GM20431 (cell line): ENCODE measurements around the gene NAP1L1.

Source experiments
- in situ Hi-C: fragments of 300-500 bp; cut with MseI, MboI; formaldehyde crosslinking; loops from one replicate; pipeline ENCODE4 v1.15.0; 2020; ENCODE audit warnings: low sequenced_read_pairs; ENCODE audit not compliant: unreplicated experiment

NAP1L1 gene, protein sequence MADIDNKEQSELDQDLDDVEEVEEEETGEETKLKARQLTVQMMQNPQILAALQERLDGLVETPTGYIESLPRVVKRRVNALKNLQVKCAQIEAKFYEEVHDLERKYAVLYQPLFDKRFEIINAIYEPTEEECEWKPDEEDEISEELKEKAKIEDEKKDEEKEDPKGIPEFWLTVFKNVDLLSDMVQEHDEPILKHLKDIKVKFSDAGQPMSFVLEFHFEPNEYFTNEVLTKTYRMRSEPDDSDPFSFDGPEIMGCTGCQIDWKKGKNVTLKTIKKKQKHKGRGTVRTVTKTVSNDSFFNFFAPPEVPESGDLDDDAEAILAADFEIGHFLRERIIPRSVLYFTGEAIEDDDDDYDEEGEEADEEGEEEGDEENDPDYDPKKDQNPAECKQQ

DNA sequence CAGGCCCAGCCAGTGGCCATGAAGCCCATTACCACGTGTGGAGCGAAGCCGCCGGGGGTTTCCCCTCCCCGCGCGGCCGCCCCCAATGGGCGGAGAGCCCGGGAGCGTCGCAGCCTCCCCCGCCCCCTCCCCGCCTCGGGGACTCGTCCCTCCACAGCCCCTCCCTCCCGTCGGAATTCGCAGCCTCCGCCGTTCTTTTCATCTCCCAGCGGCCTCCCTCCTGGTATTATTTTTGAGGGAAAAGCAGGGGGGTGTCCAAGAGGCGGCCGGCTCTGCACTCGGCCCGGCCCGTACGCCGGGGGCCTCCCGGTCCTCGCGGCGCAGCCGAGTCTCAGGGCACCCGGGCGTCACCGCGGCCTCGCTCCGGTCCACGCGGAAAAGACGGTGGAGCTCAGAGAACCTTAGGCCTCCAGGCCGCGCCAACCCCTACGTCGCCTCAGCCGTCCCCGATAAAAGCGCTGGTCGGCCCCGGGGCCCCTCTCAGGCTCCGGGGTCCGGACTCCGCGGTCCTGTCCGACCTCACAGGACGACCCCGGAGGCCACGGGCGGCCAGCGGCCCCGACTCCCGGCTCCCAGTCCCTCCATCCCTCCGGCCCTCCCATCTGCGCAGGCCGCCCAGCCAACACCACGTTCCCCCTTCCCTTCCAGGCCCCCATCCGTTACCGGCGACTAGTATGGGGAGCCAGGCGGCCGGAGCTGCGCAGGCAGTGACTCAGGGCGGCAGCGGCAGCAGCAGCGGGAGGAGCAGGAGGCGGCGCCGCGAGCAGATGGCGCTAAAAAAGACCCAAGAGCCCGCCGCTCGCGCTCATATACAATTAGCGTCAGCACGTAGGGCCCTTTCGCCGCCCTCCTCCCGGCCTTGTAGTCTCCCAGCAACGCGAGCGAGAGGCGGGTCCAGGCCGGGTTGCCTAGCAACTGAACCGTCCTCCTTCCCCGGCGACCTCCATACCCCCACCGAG is at the start of gene NAP1L1:
Gene NAP1L1 (minus strand): TSS at position 782 of the 959 bp plus-strand sequence. CDS start 10,466 bp downstream, outside the sequence.
- in situ Hi-C loops = no loop called here

DNA sequence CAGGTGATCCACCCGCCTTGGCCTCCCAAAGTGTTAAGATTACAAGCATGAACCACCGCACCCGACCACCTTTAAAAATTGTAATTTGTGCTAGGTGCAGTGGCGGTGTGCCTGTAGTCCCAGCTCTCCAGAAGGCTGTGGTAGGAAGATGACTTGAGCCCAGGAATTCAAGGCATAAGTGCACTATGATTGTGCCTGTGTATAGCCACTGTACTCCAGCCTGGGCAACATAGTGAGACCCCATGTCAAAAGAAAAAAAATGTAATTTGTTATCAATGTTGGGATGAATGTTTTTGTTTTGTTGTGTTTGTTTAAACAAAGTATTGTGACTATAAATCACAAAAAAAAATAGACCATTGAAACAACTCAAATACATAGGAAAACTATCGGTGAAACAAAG is 43.1 kb upstream of the NAP1L1 start:
- in situ Hi-C loops = no loop called here

DNA sequence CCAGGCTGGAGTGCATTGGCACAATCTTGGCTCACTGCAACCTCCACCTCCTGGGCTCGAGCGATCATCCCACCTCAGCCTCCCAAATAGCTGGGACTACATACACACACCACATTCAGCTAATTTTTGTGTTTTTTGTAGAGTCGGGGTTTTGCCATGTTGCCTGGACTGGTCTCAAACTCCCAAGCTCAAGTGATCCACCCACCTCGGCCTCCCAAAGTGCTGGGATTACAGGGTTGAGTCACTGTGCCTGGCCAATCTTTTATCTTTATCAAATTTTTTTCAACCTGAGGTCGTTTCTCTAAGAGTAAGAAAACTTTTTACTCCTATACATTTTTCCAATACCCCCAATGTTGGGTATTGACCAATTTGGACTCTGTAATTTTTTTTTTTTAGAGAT is 40.0 kb upstream of the NAP1L1 start:
- in situ Hi-C loops = no loop called here

DNA sequence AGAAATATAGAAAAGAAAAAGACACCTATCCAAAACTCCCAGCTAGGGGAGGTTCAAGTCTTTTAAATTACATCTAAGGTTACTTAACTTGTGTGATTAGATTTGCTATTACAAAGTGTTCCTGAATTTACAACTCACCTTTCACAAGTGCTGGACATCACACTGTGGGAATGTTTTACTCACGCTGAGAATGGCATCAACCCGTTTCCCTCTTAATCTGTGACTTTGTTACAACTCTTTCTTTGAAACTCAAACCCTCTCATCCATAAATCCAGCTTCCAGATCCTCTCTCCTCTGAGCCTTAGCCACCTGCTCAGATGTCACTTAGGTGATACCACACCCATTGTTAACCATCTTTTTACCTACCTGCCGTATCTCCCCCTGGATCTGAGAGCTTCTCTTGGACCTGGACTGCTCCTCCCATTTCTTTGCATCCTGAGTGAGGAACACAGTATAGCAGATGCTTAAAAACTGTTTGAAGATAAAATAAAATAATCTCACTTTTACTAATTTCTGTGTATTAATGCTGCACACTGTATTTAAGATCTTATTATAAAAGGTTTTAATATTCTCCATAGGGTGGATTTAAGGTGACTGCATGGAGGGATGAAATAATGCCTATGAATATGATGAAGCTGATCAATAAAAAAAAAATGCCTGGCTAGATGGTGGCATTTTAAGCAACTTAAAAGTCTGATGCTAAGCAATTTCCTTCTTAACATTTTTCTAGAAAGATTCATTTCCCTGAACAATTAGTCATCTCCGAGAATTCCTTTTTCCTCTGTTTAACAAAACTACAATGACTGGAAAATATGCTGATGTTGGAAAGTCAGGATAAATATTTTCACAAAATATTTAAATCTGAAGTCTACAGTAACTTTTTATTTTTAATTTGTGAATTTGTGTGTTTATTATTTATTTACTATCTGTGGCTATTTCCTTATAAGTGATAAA is 39.1 kb upstream of the NAP1L1 start:
- in situ Hi-C loops = no loop called here

DNA sequence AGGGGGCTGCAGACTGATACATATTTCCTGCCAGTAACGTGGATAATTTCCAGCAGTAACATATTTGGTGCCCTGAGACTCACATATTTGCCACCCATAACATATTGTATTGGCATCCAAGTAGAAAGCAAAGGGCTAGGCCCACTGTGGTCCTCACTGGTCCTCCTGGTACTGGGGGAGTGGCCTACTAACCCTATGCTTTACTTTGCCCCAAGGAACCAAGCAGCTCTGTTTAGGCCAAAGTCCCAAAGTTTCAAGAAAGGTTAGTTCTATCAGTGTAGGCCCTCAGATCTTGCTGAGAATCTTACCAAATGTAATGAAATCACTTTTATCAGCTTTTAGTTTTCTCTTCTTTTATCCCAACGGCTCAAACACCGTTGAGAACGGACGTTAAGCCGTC is 35.4 kb upstream of the NAP1L1 start:
- in situ Hi-C loops = no loop called here

DNA sequence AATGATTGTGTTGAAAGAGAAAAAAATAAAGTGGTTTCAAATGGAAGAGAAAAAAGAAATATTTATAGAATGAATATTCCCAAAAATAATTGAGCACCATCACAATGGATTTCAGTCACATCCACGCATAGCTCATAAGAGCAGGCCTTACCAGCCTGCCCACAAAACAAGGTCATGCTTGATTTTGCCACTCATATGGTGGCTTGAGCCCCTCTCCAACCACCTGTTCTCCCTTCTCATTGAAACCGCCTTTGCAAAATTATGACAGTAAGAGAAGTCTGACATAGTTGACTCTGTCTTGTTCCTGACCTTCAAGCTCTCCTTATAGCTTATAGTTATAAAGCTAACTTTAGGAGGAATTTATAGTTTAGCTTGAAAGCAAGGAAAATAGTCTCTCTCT is 33.3 kb upstream of the NAP1L1 start:
- in situ Hi-C loops = no loop called here

DNA sequence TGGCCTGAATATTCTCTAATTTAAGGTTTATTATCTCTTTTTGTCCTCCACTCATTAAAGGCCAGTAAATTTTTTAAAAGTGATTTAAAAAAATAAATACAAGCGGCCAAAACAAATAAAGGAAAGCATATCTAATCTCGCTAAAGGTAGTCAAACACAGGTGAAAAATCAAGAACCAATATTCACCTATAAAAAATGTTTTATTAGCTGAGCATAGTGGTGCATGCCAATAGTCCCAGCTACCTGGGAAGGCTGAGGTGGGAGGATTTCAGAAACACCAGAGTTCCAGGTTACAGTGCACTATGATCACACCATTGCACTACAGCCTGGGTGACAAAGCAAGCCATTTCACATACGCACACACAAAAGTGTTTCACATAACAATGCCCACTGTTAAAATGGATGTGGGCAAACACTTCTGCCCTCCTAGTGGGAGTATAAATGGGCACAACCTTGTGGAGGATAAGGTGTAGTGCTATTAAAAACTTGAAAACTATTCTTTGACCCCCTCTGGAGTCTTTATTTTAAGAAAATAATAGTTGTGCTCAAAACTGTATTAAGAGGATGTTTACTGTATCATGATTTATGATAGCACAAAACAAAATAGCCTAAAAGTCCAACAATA is 32.7 kb upstream of the NAP1L1 start:
- in situ Hi-C loops = no loop called here

DNA sequence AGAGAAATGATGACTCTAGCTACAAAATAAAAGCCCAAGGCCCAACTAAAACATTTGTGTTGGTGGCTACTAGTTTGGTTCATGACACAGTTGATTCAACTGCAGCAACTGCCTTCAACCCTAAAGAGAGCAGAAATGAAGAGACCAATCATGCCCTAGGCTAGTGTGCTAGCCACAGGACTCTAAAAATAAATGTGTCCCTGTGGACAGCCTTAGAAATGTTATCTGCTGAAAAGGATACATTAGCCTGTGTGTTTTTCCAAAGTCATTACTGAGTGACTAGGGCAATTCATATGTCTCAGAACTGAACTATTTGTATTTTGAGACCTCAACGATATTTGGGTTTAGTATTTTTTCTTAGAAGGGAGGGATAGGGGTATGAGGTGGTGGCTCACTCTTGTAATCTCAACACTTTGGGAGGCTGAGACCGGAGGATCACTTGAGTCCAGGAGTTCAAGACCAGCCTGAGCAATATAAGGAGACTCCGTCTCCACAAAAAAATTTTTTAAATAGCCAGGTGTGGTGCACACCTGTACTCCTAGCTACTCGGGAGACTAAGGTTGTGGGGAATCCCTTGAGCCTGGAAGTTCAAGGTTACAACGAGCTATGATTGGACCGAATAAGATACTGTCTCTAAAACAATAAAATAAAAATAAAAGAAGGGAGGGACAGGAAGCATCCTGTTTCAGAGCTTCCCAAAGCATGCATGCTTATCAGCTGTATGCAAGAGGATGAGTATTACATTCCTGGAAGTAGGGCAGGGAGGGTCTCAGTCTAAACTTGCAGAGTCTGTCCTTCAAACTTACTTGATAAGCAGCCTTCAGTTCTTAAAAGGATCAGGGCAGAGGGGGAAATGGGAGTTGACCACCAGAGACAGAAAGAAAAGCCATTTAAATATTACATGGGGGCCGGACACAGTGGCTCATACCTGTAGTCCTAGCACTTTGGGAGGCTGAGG is 29.6 kb upstream of the NAP1L1 start:
- in situ Hi-C loops = no loop called here

DNA sequence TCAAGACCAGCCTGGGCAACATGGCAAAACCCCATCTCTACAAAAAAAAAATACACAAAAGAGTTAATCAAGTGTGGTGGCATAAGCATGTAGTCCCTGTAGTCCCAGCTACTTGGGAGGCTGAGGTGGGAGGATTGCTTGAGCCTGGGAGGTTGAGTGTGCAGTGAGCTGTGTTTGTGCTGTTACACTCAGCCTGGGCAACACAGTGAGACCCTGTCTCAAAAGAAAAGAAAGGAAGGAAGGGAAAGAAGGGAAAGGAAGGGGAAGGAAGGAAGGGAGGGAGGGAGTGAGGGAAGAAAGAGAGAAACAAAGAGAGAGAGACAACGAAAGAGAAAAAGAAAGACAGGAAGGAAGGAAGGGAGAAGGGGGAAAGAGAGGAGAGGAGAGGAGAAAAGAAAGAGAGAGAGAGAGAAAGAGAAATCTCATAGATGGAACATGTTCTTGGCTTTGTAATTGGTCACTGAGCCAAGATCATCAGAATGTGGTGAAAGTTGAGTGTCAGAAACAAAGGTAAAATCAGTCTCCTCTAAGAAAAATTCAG is 26.8 kb upstream of the NAP1L1 start:
- in situ Hi-C loops = no loop called here

DNA sequence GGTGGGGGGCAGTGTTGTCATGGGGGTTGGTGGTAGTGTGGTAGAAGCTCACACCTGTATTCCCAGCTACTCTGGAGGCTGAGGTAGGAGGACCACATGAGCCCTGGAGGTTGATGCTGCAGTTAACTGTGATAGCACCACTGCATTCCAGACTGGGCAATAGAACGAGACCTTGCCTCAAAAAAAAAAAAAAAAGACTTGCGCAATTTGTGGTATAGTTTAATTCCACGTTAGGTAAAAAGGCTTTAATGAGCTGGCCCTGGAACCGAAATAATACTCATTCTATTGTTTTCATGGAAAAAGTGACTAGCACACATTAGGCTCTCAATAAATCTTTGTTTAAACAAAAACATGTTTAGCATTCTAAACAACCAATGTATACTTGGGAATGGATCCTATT is 25.4 kb upstream of the NAP1L1 start:
- in situ Hi-C loops = no loop called here

DNA sequence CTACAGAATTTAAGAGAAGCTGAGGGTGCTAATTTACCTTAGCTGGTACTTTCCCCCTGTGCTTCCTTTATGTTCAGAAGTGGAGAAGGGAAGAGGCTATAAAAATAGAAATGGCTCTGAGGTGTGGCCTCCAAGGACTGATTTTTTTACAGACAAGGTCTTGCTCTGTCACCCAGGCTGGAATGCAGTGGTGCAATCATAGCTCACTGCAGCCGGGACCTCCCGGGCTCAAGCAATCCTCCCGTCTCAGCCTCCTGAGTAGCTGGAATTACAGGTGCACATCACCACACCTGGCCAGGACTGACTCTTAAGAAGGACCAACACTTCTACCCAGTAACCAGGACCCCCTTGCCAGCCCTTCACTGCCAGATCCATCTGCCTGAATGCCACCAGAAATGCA is 23.9 kb upstream of the NAP1L1 start:
- in situ Hi-C loops = no loop called here

DNA sequence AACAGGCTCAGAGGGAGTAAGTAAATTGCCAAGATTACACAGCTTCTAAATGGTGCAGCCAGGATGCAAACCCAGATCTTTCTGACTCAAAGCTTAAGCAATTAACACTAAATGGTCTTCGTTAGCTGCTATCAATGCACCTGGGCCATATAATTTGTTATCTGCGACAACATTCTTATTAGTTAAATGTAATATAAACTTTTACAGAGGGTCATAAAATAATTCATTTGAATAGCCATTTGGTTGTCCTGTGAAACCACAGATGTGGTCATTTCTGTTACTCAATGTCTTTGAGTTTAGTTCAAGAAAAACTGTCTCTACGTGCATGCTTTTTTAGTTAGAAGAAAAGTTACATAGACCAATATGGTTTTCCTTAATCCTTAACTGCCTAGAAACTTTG is 22.1 kb upstream of the NAP1L1 start:
- in situ Hi-C loops = no loop called here

DNA sequence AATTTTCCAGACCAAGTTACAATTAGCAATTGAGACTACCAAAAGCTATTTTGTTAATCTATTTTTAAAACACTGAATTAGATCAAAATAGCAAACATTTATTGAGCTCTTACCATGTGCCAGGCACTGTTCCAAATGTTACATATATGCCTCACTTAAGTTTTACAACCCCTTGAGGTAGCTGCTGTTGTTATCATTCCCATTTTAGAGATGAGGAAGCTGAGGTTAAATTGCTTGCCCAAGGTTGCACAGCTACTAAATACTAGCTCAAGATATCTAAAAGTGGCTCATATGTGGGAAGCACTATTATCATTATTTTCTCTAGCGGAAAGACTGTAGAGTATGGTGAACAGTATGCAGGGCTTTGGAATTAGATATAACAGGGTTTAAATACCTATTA is 19.5 kb upstream of the NAP1L1 start:
- in situ Hi-C loops = no loop called here

DNA sequence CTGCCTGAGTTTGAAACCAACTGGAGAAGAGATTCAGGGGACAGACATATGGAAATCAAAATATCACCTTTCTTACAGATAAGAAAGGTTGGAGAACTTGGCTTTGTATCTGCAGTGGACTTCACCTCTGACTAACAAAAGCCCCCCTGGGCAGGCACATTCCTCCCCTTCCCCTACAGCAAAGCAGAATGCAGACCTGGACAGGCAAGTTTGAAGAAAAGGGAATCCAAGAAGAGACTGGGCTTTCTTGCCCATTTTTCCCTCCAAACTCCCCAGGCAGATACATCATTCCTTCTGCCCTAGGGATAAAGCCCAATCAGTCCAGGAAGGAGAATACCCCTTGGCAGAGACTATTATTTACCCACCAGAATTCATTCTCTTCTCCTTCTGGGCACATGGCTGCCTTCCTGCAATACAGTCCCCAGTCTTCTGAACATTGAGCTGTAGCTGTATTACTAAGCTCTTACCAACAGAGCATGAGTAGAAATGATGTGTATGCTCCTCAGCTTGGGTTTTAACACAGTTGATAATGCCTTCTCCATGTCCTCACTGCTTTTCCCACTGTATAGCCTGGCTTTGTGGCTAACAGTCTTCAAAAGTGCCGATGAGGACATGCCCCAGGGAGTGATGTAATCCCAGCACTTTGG is 17.4 kb upstream of the NAP1L1 start:
- in situ Hi-C loops = no loop called here

DNA sequence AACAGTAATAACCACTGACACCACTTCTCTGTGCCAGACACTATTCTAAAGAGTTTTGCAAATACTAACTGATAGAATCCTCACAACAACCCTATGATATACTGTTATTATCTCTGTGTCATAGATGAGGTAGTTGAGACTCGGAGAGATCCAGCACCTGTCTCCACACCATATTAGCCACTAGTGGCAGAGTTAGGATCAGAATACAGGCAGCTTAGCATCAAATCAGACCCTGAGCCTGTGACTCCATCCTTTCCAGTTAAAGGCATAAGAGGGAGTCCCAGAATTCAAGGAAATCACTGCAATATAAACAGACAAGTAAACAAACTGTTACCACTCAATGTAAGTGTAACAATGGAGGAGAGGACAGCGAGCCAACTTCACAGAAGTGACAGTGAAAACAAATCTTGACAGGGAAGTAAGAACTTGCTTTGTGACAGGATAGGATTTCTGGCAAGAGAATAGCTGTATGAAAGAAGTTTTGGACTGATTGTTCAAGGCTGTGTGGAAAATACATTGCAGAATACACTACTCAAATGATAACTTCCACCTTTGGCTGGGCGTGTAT is 11.7 kb upstream of the NAP1L1 start:
- in situ Hi-C loops = no loop called here

DNA sequence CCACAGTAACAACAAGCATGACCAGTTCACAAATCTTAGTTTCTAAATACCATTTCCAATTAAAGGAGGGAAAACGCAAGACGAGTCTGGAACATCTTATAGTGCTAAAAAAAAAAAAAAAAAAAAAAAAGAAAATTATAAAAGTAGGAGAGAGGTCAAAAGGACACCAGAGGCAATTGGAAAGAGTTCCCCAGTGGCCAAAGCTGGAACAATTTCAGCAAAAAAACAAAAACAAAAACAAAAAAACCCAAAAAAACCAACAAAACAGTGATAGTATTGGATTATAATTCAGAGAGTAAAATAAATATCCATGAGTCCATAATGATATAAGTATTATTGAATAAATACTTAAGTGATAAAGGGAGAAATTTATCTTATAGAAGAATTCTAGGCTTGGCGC is 10.3 kb upstream of the NAP1L1 start:
- in situ Hi-C loops = no loop called here

DNA sequence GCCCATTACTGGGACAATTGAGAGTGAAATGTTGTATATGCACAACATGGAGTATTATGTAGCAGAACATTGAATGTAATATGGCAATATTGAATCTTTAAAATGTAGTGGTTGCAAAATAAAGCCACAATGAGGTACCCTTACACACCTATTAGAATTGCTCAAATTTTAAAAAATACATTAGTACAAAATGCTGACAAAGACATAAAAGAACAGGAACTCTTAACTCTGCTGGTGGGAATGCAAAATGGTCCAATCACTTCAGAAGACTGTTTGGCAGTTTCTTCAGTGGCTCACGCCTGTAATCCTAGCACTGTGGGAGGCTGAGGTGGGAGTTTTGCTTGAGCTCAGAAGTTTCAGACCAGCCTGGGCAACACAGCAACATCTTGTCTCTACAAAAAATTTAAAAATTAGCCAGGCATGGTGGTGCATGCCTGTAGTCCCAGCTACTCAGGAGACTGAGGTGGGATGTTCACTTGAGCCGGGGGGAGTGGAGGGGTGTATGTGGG is 6.8 kb upstream of the NAP1L1 start:
- in situ Hi-C loops = no loop called here
